HepG2 (cell line): ENCODE data around the gene WBP1. TPM values are rescaled to one million over a fixed set of nuclear protein-coding genes. Genes with fewer than 3 reads are reported as not detected.
A peak's percentile ranks its signal among the peaks of the same experiment; 100 is the strongest.

Source experiments
- ARHGAP35 ChIP-seq: sonication (generic); formaldehyde crosslinking; IDR thresholded peaks from 2 replicates; pipeline ENCODE4 v1.9.0; 2022; ENCODE audit warnings: mild to moderate bottlenecking, inconsistent platforms, moderate library complexity, missing genetic modification reagents, borderline replicate concordance
- ATF2 ChIP-seq: sonication (generic); formaldehyde crosslinking; IDR thresholded peaks from 2 replicates; pipeline ENCODE4 v1.4.0; 2020; ENCODE audit warnings: missing genetic modification reagents
- GTF3A ChIP-seq: sonication (generic); formaldehyde crosslinking; conservative IDR thresholded peaks from 2 replicates; pipeline ENCODE4 v1.4.0; 2020; ENCODE audit warnings: mild to moderate bottlenecking, missing genetic modification reagents
- HES4 ChIP-seq: sonication (generic); formaldehyde crosslinking; IDR thresholded peaks from 2 replicates; pipeline ENCODE4 v1.9.0; 2021; ENCODE audit warnings: mild to moderate bottlenecking, missing genetic modification reagents, borderline replicate concordance
- JARID2 ChIP-seq: sonication (generic); formaldehyde crosslinking; IDR thresholded peaks from 2 replicates; pipeline ENCODE4 v1.8.1; 2023; ENCODE audit warnings: missing genetic modification reagents, inconsistent platforms; ENCODE audit not compliant: insufficient replicate concordance
- KDM4B ChIP-seq: sonication (generic); formaldehyde crosslinking; IDR thresholded peaks from 2 replicates; pipeline ENCODE4 v1.4.0; 2020; ENCODE audit warnings: missing genetic modification reagents
- SMAD1 ChIP-seq: sonication (generic); formaldehyde crosslinking; IDR thresholded peaks from 2 replicates; pipeline ENCODE4 v1.4.0; 2020; ENCODE audit warnings: missing genetic modification reagents, low read depth, mild to moderate bottlenecking, borderline replicate concordance
- SOX13 ChIP-seq, 3 experiments: fragments of 450-650 bp in 1 of 3; sonication (generic) in 1 of 3; formaldehyde crosslinking in 1 of 3; IDR thresholded peaks in 2 of 3; conservative IDR thresholded peaks in 1 of 3; 2 replicates each; pipeline versions ENCODE4 v1.5.0 to v1.6.1; 2016 to 2020; ENCODE audit warnings: antibody characterized with exemption in 1 of 3, mild to moderate bottlenecking in 1 of 3, missing compliant biosample characterization in 1 of 3, missing genetic modification reagents in 1 of 3, moderate library complexity in 1 of 3
- SOX5 ChIP-seq: IDR thresholded peaks from 2 replicates; pipeline ENCODE4 v1.6.1; 2016; ENCODE audit warnings: borderline replicate concordance
- ZBTB21 ChIP-seq: sonication (generic); formaldehyde crosslinking; IDR thresholded peaks from 2 replicates; pipeline ENCODE4 v1.4.0; 2020; ENCODE audit warnings: missing genetic modification reagents
- ZNF10 ChIP-seq: sonication (generic); formaldehyde crosslinking; IDR thresholded peaks from 2 replicates; pipeline ENCODE4 v1.4.0; 2020; ENCODE audit warnings: mild to moderate bottlenecking, low read depth, missing genetic modification reagents, borderline replicate concordance
- ZNF468 ChIP-seq: sonication (generic); formaldehyde crosslinking; IDR thresholded peaks from 2 replicates; pipeline ENCODE4 v1.8.0; 2022; ENCODE audit warnings: mild to moderate bottlenecking, moderate library complexity, missing genetic modification reagents
- ZNF558 ChIP-seq: sonication (generic); formaldehyde crosslinking; IDR thresholded peaks from 2 replicates; pipeline ENCODE4 v1.9.0; 2022; ENCODE audit warnings: mild to moderate bottlenecking, missing genetic modification reagents, borderline replicate concordance
- ZNF724P ChIP-seq: sonication (generic); formaldehyde crosslinking; IDR thresholded peaks from 2 replicates; pipeline ENCODE4 v1.8.0; 2022; ENCODE audit warnings: missing genetic modification reagents, borderline replicate concordance
- ZNF781 ChIP-seq: sonication (generic); formaldehyde crosslinking; IDR thresholded peaks from 2 replicates; pipeline ENCODE4 v1.5.1; 2020; ENCODE audit warnings: borderline replicate concordance, mild to moderate bottlenecking, missing genetic modification reagents; ENCODE audit errors: not compliant biosample characterization
- ZNF839 ChIP-seq: sonication (generic); formaldehyde crosslinking; IDR thresholded peaks from 2 replicates; pipeline ENCODE4 v1.4.0; 2020; ENCODE audit warnings: missing genetic modification reagents, mild to moderate bottlenecking, borderline replicate concordance
- polyA plus RNA-seq, 8 experiments: library from polyadenylated mRNA; depleted of rRNA in 3 of 8; stranded (reverse) in 7 of 8; unstranded in 1 of 8; fragments of >200 nt; fragmentation: Illumina TruSeq in 4 of 8; extraction: Trizol in 4 of 8; gene quantifications; 2 replicates each; pipeline versions ENCODE4 v1.2.1 to v1.2.3, GENCODE V29; 2011 to 2016; ENCODE audit warnings: low read depth in 4 of 8, missing spikeins in 1 of 8, mixed read lengths in 1 of 8; ENCODE audit not compliant: insufficient read depth in 1 of 8
- total RNA-seq, 5 experiments: library from RNA; depleted of rRNA; stranded (reverse); fragments of >200 nt; fragmentation: Illumina TruSeq; extraction: Trizol; gene quantifications; 2 replicates each; pipeline ENCODE4 v1.2.3, GENCODE V29; 2016; ENCODE audit warnings: low read depth in 1 of 5
- TF ChIP-seq, protein P1 (sequence below): IDR thresholded peaks from 2 replicates; pipeline ENCODE4 v1.6.1; 2012; ENCODE audit warnings: low read length, improper control_type of control experiment
- TF ChIP-seq, protein P2 (sequence below): sonication (generic); formaldehyde crosslinking; IDR thresholded peaks from 2 replicates; pipeline ENCODE4 v1.8.1; 2023; ENCODE audit warnings: mild to moderate bottlenecking, inconsistent platforms, moderate library complexity, missing genetic modification reagents, borderline replicate concordance

Gene WBP1
- total and polyA plus RNA-seq, 2 of the 13 experiments (the other 11 are each of a cell fraction or from before 2014, with no cell fraction given) = 38.8 to 85.7 TPM

DNA sequence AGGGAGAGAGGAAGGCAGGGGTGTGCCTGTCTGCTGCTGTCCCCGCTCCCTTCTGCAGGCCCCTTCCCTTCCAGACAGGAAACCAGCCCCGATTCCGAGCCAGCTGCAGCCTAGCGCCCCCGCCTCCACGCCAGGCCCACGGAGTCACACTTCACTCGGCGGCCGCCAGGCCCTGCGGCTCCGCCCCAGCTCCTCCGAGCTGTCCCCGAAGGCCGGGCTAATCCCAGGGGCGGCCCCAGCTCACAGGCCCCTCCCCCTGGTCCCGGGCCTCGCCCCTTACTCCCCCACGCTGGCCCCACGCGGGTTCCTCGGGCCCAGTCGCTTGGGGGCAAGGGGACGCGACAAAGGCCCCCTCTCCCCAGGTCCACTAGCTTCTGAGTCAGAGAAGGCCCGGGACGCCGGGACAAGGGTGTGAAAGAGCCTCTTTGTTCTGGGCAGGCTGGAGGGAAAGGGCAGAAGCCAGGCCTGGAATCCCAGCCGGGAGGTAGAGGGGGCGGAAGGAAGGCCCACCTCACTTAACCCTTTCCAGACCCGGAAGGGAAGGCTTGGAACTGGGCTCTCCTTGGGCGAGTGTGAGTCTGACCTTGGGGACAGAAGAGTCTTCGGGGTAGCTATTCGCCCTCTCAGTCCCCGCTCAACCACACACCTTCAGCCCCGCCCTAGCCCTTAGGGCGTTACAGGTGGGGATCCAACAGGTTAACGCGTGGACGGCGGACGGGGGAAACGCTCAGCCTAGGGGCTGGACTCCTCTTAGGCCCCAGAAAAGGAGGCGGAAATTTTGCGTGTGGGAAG is 17.7 kb upstream of the WBP1 start (continued):
- TF ChIP-seq ZNF468 (CRISPR knock-in tag) = no peak
- no peak; the same call in 1 of the 2 replicates for TF ChIP-seq KDM4B
- TF ChIP-seq ZBTB21 (CRISPR knock-in tag) = 0 out of 2 replicates have a peak, but pooled peaks have one; percentile 44
- TF ChIP-seq, protein P1, sequence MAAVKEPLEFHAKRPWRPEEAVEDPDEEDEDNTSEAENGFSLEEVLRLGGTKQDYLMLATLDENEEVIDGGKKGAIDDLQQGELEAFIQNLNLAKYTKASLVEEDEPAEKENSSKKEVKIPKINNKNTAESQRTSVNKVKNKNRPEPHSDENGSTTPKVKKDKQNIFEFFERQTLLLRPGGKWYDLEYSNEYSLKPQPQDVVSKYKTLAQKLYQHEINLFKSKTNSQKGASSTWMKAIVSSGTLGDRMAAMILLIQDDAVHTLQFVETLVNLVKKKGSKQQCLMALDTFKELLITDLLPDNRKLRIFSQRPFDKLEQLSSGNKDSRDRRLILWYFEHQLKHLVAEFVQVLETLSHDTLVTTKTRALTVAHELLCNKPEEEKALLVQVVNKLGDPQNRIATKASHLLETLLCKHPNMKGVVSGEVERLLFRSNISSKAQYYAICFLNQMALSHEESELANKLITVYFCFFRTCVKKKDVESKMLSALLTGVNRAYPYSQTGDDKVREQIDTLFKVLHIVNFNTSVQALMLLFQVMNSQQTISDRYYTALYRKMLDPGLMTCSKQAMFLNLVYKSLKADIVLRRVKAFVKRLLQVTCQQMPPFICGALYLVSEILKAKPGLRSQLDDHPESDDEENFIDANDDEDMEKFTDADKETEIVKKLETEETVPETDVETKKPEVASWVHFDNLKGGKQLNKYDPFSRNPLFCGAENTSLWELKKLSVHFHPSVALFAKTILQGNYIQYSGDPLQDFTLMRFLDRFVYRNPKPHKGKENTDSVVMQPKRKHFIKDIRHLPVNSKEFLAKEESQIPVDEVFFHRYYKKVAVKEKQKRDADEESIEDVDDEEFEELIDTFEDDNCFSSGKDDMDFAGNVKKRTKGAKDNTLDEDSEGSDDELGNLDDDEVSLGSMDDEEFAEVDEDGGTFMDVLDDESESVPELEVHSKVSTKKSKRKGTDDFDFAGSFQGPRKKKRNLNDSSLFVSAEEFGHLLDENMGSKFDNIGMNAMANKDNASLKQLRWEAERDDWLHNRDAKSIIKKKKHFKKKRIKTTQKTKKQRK = no peak
- TF ChIP-seq ARHGAP35 (CRISPR knock-in tag) = peak; percentile 77; the same call in 1 of the 2 replicates
- TF ChIP-seq ZNF724P = peak; percentile 69; the same call in 1 of the 2 replicates
- no peak; the same call in 1 of the 2 replicates for TF ChIP-seq SOX13 (IDR thresholded peaks at IDR 0.05)
- peak in 1 of 2 experiments; percentile 69; a peak in 2 of 4 replicates for TF ChIP-seq SOX13 (CRISPR knock-in tag; conservative IDR thresholded peaks at IDR 0.05 in 1 of 2, IDR thresholded peaks at IDR 0.05 in 1 of 2)
- TF ChIP-seq HES4 (CRISPR knock-in tag) = no peak; the same call in 1 of the 2 replicates
- TF ChIP-seq ATF2 (CRISPR knock-in tag) = no peak
- no peak for TF ChIP-seq ZNF10
- no peak; the same call in 1 of the 2 replicates for TF ChIP-seq ZNF839 (CRISPR knock-in tag)
- TF ChIP-seq, protein P2, sequence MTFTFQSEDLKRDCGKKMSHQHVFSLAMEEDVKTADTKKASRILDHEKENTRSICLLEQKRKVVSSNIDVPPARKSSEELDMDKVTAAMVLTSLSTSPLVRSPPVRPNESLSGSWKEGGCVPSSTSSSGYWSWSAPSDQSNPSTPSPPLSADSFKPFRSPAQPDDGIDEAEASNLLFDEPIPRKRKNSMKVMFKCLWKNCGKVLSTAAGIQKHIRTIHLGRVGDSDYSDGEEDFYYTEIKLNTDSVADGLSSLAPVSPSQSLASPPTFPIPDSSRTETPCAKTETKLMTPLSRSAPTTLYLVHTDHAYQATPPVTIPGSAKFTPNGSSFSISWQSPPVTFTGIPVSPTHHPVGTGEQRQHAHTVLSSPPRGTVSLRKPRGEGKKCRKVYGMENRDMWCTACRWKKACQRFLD (CRISPR knock-in tag) = peak; percentile 83; the same call in 1 of the 2 replicates
- peak; percentile 65; the same call in 1 of the 2 replicates for TF ChIP-seq GTF3A (CRISPR knock-in tag)
- no peak; the same call in 1 of the 2 replicates for TF ChIP-seq SMAD1 (CRISPR knock-in tag)
- no peak for TF ChIP-seq ZNF558 (CRISPR knock-in tag)
- no peak for TF ChIP-seq JARID2 (CRISPR knock-in tag)
- peak; percentile 89 for TF ChIP-seq ZNF781 (CRISPR knock-in tag)
- TF ChIP-seq SOX5 (CRISPR knock-in tag) = peak; percentile 74; the same call in 1 of the 2 replicates
